Left cardiac atrium (tissue), 4 donors: ENCODE data around the gene ZFP42. TPM values are rescaled to one million over a fixed set of nuclear protein-coding genes. Genes with fewer than 3 reads are reported as not detected.
"Not testable (repeated sequence)": the region's sequence is repeated elsewhere in the genome, so short reads cannot be mapped to it uniquely, and the experiment has no call there.

Experiments used
- ATAC-seq, 2 donors: fragments of 200-7000 bp; cut with Tn5 transposase; one replicate each; pipeline ENCODE4 v1.9.1; 2020; ENCODE audit warnings: mild to moderate bottlenecking in 2 of 2, moderate library complexity in 2 of 2
- DNase-seq: peaks from one replicate; pipeline ENCODE4 v3.0.0-alpha.2; 2020
- intact Hi-C, 2 donors: fragments of 100-400 bp; cut with DNase I; formaldehyde crosslinking; loops; one replicate each; pipeline versions ENCODE4 v1.14.1 to v1.15.1; 2022 to 2023
- long read RNA-seq: library from polyadenylated mRNA; unstranded; transcript quantifications from one replicate; pipeline ENCODE4 v2.0.0, GENCODE V29; 2021
- total RNA-seq, 2 donors: library from RNA; stranded (reverse); fragmentation: NEBNext Ultra II Directional; extraction: Animal tissue kit (Norgen Biotek cat#: 25700); gene quantifications; one replicate each; pipeline ENCODE4 v1.2.1, GENCODE V29; 2021
- donor health status: DM: no; HTN: yes; CAD: no.
- donor health status: DM: no; HTN: yes; CAD: no; lungs with severe emphysema.
- donor health status: DM: yes; HTN: yes; CAD: no.
- donor health status: Dilated cardiomyopathy.

Gene ZFP42
- not detected for total RNA-seq
- long read RNA-seq: 0 reads

DNA sequence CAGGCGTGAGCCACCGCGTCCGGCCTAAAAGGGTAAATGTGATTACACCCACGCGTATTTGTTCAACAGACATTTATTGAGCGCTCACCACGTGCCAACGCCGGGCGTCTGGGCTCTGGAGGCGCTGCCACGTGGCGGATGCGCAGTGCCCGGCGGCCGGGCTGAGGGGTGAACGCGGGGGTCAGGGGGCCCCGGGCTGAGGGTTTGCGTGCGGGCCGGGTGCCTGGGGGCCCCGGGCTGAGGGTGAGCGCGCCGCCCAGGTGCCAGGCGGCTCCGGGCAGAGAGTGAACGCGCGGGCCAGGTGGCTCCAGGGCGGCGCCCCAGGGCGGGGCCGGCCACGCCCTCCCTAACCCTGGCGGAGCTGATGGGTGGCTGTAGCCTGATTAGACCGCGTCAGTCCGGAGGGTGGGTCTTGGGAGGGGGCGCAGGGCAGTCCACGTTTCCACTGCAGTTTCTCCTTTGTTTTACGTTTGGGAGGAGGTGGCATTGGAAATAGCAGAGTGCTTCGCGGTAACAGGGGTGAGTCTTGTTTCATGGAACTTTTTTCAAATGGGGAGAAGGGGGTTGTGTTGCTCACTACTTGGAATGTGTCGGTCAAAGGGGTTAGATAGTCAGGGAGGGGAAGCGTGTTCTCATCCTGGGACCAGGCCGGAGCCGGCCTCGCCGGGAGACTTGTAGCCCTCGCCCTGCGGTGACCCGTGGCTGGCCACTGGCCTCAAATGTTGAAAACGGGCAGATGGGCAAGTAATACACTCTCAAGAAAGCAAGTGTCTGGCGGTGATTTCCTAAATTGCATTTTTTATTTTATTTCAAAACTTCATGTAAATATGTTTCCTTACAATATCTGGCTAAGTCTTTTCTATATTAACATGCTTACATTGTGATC, at the start of gene ZFP42:
Gene ZFP42 (plus strand): TSS at position 450 of the 886 bp plus-strand sequence. CDS start 7,037 bp downstream, outside the sequence.
- ATAC-seq (no peak), DNase-seq (no peak)
- intact Hi-C loops: no loop called here

DNA sequence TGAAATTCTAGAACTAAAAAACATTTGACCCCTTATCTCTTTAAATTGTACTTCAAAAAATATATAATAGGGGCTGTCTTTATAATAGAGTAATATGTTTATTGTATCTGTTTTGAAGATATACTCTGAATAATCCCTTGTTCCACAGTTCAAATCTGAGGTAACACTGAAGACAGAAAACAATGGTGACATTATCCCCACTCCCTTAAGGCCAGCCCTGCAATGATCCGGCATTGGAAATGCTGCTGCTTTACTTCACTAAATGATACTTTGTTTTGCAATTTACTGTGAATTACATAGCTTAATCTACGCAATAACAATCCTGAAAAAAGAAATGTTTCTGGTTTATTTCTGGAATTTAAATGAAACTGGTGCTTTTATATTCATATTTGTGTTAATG, 34.4 kb upstream of the ZFP42 start:
- DNase-seq (no peak), ATAC-seq (no peak)
- intact Hi-C loops: no loop called here

DNA sequence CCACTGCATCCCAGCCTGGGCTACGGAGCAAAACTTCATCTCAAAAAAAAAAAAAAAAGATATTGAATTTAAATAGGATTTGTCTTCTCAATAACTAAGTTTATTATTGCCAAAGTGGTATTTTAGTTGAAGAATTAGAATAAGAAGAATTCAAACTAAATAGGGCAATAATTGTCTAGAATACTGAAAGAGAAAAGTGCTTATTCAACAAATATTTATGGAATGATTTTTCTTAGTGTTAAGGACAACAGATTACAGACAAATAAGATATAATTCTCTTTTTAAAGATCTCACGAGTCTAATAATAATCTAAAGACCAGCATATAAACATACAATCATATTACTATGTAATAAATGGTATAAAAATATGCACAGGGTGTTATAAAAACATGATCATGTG, 33.6 kb upstream of the ZFP42 start:
- no peak for DNase-seq
- no peak for ATAC-seq
- intact Hi-C loops: no loop called here

DNA sequence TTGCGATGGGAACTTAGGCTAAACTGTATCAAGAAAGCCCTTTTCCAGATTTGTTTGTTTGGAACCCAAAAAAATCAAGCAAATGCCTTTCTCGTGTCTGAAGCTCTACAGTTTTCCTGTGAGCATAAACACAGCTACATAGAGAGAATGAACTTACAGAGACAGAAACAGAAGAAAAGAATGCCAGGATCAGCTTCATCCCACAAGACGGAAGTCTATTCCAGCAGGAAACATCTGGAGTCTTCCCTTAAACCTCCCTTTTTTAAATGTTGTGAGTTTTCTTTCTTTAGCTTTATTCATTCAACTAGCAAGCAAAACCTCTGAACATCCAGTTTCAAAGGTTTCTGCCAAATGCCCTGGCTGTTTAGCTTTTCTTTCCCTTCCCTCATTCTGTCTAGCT, 32.6 kb upstream of the ZFP42 start:
- DNase-seq: no peak
- no peak for ATAC-seq
- intact Hi-C loops: no loop called here

DNA sequence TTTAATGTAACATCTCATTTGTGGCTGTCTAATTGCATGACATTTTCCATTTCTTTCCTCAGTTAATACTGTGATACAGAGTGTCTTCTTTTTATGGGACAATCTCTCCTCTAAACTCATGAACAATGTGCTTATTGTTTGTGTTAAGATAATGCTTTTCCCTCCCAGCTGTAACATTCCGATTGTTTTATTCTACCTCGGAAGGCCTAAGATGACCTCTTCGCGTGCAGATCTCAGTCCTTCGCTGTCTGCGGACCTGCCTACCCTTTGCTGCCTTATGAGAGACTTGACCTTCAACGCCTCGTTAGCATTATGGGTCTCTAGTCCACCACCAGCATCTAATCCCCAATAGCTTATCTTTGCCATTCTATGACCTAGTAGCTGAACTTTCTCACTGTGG, 29.8 kb upstream of the ZFP42 start:
- ATAC-seq: no peak
- intact Hi-C loops: no loop called here
- DNase-seq: no peak

DNA sequence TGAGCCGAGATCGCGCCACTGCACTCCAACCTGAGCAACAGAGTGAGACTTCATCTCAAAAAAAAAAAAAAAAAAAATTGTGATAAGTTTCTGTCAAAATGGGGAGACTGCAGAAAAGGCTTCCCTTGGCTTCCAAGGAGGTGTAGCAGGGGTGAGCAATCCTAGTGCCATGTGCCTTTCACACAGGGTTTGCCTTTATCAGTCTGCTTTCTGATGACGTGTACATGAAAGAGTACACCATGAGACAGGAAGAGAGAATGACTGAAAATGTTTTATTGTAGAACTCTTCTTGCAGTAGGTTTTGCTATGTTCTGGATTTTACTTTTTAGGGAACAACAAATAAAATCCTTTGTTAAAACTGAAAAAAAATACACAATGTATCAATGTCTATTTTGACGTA, 23.4 kb upstream of the ZFP42 start:
- intact Hi-C loops: no loop called here
- DNase-seq (no peak), ATAC-seq (no peak)

DNA sequence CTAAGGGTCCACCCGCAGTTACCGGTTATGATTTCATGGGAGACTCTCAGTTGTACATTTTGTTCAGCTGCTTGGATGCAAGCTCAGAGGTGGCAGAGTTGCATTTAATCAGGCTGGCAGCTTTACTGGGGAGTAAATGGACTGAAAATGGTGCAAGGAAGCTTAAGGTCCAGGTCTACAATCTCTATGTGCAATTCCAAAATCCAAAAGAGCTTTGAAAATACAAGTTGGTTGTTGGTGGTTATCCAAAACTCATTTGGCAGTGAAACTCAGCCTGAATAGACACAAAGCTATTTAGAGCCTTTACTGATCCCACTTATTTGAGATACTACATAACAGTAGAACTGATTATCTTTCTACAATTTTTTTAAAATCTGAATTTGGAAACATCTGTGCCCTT, 11.8 kb upstream of the ZFP42 start:
- intact Hi-C loops: no loop called here
- DNase-seq (no peak), ATAC-seq (no peak)

DNA sequence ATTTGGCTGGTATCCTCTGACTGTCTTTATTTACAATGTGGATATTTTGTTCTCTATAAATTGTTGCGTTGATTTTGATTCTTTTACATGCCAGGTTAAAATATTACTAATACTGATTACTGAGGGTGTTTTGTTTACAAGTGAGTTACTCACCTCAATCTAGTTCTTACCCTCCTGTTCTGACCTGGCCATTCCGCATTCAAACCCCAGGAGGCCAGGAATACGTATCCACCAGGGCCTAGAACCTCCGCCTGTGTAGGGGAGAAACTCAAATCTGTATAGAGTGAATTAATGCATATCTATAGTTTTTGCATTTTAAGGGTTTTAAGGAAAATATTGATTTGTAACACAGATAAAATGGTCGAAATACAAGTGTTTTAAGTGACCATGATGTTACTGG, 2.6 kb upstream of the ZFP42 start:
- no peak for DNase-seq
- intact Hi-C loops: no loop called here
- ATAC-seq: no peak

DNA sequence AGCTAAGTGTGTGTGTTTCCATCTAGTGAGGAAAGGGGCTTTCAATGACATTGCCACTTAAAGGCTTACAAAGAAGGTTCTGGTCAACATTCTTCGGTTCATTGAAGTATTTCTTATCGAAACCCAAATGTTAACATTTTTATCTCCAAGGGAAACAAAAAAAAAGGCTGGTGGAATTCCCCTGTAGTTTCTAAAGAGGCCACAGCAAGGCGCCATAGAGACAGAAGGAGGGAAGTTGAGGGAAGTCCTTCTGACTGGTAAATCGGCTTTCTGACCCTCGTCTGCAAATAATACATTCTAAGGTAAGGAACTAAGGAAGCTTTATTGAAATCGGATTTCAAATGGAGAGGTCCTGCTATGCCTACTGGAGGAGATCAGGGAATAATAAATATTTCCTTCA, 1.7 kb upstream of the ZFP42 start:
- ATAC-seq: no peak
- intact Hi-C loops: no loop called here
- no peak for DNase-seq

DNA sequence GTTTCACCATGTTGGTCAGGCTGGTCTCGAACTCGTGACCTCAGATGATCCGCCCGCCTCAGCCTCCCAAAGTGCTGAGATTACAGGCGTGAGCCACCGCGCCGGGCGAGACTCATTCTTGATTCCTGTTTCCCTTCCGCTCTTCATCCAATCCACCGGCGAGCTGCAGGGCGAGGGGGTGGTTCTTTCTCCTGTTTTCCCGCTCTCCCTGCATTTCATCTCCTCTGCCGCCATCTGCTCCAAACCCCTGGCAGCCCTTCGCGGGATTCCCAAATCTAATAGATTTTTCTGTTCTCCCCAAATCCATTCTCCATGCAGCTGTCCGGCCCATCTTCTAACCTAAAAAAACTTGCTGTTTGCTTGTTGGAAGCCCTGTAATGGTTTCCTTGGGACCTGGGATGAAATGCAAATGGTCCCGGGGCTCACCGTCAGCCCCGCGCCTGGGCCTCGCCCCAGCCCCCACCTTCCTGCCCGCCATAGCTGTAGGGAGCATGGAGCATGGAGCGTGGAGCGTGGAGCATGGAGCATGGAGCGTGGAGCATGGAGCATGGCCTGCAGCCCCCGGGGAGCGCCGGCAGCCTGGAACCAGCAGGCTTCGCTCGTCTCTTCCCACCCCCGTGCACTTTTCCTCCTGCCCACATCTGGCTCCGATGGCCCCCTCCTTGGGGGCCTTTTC, 1.1 kb downstream of the ZFP42 start:
- intact Hi-C loops: no loop called here
- ATAC-seq (no peak), DNase-seq (no peak)

DNA sequence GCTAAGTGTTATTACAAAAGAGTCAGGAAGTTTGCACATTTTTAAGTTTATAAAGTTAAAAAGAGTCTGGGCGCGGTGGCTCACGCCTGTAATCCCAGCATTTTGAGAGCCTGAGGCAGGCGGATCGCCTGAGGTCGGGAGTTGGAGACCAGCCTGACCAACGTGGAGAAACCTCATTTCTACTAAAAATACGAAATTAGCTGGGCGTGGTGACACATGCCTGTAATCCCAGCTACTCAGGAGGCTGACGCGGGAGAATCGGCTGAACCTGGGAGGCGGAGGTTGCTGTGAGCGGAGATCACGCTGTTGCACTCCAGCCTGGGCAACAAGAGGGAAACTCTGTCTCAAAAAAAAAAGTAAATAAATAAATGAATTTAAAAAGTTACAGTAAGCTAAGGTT, 2.4 kb downstream of the ZFP42 start:
- ATAC-seq, intact Hi-C loops, DNase-seq: not testable (repeated sequence)

DNA sequence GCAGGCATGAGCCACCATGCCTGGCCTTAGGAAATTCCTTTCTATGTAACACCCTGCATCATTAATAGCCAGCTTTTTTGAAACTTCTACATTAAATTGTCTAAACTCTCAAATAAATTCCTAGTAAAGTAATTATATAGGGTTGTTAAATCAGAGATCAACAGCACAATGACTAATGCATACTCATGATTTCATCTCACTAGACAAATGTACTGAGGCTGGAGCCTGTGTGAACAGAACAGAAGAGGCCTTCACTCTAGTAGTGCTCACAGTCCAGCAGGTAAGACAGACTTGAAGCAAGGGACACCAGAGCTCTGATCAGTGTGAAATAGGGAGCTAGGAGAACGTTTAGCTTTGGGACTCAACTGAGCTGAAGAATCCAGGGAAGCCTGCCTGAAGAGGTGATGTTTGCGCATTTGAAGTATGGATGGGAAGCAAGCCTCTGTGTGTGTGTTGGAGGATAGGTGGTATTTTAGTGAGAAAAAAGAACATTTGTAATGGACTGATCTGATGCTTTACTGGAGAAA, 3.9 kb downstream of the ZFP42 start:
- no peak for DNase-seq
- no peak for ATAC-seq
- intact Hi-C loops: no loop called here

DNA sequence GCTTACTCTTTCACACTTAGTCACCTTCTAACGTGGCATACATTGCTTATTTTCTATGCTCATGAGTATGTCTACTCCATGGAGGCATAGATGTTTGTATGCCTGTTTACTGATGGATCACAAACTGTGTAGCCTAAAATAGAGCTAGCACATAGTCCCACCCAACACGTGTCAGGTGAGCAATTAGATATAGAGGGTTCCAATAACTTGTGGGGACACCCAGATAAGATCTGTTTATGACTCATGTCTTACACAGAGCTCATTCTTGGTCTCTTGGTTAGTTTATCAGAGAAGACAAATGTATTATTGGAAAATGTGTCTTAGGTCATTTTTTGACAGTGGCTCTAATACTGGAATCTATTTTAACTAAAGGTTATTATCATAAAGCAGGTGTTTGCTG, 6.8 kb downstream of the ZFP42 start:
- ATAC-seq (no peak), DNase-seq (no peak)
- intact Hi-C loops: no loop called here

DNA sequence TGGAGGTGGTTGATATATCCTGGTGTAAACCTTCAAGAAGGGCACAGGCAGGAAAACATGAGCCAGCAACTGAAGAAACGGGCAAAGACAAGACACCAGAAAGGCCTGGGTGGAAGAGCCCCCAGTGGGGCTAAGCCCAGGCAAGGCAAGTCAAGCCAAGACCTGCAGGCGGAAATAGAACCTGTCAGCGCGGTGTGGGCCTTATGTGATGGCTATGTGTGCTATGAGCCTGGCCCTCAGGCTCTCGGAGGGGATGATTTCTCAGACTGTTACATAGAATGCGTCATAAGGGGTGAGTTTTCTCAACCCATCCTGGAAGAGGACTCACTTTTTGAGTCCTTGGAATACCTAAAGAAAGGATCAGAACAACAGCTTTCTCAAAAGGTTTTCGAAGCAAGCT, 7.2 kb downstream of the ZFP42 start:
- ATAC-seq: no peak
- DNase-seq: no peak
- intact Hi-C loops: no loop called here

DNA sequence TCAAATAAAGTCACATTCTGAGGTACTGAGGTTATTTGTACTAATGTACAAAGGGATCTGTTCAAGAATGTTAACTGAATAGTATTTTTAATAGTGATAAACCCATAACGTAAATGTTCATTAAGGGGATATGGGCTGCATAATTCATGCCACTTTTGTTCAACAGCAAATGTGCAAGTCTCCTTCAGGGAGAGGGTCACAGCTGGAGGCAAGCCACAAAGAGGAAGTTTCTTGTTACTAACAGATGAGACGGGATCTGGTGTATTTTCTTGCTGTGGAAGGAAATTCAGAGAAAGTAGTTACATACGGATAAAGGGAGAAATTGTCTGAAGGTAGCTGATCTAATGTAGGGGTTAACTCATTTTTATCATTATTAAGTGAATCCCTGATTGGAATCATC, 10.0 kb downstream of the ZFP42 start:
- intact Hi-C loops: no loop called here
- DNase-seq (no peak), ATAC-seq (no peak)

DNA sequence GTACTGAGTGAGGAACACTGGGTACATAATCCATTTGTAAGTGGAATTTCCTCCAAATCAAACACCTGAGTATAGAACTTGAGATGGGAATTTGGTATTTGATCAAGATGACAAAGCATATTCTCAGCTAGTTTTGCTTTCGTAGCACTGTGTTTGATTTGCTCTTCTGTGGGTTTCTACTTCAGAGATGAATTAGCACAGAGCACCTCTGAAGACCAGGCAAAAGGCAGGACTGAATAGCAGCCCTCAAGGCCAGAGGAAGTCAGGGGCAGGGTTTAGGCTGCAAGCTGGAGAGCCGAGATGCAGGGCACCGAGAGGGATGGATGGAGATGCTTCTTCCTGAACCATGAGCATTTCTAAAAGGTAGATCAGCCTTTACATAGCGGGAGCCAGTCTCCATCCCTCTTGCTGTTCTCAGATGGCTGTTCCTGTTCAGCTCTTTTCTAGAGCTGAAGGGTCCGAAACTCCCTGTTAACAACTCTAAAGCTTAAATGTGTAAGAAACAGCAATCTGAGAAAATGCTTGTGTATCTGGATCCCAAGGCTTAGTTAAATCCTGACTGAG, 10.8 kb downstream of the ZFP42 start:
- no peak for DNase-seq
- intact Hi-C loops: no loop called here
- no peak for ATAC-seq

DNA sequence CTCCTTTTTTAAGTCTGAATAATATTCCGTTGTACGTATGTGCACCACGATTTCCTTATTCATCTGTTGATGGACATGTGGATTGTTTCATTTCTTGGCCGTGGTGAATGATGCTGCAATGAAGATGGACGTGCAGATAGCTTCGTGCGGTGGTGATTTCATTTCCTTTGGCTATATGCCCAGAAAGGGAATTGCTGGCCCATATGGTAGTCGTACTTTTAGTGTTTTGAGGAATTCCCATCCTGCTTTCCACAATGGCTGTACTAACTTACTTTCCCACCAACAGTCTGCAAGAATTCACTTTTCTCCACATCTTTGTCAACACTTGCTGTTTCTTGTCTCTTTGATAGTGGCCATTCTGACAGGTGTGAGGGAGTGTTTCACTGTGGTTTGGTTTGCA, 12.8 kb downstream of the ZFP42 start:
- DNase-seq: no peak
- ATAC-seq: no peak
- intact Hi-C loops: no loop called here

DNA sequence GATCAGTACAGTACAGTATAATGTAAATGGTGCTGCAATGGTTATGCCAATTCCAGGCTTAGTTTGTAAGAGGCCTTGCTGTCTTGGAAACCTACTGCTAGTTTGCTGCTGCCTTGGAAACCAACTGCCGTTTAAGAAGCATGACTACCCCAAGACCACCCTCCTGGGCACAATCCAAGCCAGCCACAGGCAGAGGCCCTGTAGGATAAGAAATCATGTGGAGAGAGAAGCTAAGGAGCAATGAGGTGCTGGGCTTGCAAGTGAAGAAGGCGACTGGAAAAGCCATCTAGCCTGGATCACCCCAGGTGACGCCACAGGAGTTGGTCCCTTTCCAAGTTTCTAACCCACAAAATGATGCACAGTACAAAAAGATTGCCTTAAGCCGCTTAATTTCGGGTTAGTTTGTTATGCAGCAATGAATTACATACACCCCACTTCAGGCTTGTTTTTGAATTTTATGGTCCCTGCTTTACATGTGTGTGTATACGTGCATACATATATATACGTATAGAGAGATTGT, 16.9 kb downstream of the ZFP42 start:
- DNase-seq (no peak), ATAC-seq (no peak)
- intact Hi-C loops: no loop called here

DNA sequence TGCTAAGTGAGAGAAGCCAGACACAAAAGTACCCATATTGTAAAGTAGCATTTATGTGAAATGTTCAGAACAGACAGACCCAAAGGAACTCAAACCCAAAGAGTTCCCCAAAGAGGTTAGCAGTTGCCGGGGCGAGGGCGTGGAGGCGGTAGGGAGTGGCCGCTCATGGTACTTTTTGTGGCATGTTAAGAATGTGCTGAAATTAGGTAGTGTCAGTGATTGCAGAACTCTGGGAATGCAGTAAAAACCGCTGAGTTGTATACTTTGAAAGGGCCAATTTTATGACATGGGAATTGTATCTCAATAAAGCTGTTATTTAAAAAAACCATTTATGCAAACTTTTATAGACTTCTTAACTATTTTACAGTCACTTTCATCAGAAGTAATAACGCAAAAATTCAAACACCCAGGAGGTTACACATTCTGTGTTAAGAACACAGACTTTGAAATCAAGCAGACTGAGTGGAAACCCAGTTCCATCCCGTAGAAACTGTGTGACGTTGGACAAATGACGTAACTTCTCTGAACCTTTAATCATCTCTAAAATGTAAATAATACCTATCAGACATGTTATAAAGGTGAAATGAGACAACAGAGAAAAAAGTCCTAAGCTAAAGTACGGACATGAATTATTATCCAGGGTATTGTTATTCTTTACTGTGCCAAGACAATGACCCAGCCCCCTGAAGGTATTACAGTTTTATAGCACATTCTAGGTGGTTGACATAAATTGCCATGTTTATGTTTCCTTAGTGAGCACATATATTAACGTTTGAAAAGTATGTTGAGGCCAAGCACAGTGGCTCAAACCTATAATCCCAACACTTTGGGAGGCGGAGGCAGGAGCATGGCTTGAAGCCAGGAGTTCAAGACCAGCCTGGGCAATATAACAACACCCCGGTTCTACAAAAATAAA, 19.7 kb downstream of the ZFP42 start:
- no peak for DNase-seq
- ATAC-seq: no peak
- intact Hi-C loops: no loop called here
